ENCODE measurements around the gene HCFC1. TPM values are rescaled to one million over a fixed set of nuclear protein-coding genes. Genes with fewer than 3 reads are reported as not detected.
A peak's percentile ranks its signal among the peaks of the same experiment; 100 is the strongest.

Gene HCFC1
- total RNA-seq, 1 experiment from 2014 or later = 137 TPM

- peaks cover 4% of the 10 kb centered on the region for H3K36me3 ChIP-seq (ENCODE audit: insufficient read depth, low read length, poor library complexity, severe bottlenecking)
- H3K9me3 ChIP-seq (ENCODE audit: low read depth, low read length, poor library complexity, severe bottlenecking) = no peaks in the 10 kb centered on the region
- DNase-seq (ENCODE audit: low spot score) = no peak
- POLR2A ChIA-PET (ENCODE audit: low non-redundant PET) = no interaction called here
- H3K27ac ChIP-seq (ENCODE audit: low read depth, low read length, poor library complexity, severe bottlenecking) = peak overlapping the region; percentile 72
- peak overlapping the region; percentile 86 for H3K4me3 ChIP-seq (ENCODE audit: low read depth, low read length, poor library complexity, severe bottlenecking)
- H3K27me3 ChIP-seq (replicated peaks; ENCODE audit: insufficient read depth, low read depth, low read length, poor library complexity) = no peaks in the 10 kb centered on the region
- no peak for TF ChIP-seq EZH2 (IDR thresholded peaks at IDR 0.05; ENCODE audit: borderline replicate concordance, low read depth, low read length, poor library complexity, severe bottlenecking)
- TF ChIP-seq, protein P1, sequence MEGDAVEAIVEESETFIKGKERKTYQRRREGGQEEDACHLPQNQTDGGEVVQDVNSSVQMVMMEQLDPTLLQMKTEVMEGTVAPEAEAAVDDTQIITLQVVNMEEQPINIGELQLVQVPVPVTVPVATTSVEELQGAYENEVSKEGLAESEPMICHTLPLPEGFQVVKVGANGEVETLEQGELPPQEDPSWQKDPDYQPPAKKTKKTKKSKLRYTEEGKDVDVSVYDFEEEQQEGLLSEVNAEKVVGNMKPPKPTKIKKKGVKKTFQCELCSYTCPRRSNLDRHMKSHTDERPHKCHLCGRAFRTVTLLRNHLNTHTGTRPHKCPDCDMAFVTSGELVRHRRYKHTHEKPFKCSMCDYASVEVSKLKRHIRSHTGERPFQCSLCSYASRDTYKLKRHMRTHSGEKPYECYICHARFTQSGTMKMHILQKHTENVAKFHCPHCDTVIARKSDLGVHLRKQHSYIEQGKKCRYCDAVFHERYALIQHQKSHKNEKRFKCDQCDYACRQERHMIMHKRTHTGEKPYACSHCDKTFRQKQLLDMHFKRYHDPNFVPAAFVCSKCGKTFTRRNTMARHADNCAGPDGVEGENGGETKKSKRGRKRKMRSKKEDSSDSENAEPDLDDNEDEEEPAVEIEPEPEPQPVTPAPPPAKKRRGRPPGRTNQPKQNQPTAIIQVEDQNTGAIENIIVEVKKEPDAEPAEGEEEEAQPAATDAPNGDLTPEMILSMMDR (conservative IDR thresholded peaks at IDR 0.05; ENCODE audit: low read depth, low read length) = no peak
- CTCF ChIA-PET = interaction anchor here (1.1 kb wide), 1 partner anchor 21 kb away, joined by 3 read pairs; no protein-coding TSS in a partner anchor
- no TSS peak for BruUV-seq (replicated peaks)
- peaks cover 26% of the 10 kb centered on the region for H3K4me1 ChIP-seq (ENCODE audit: insufficient read depth, low read length, poor library complexity, severe bottlenecking)
- intact Hi-C loops (cut with micrococcal nuclease; ENCODE audit: unreplicated experiment) = no loop called here
Measured at GRCh38 chrX:153969125-153969903, 2.3 kb downstream of the HCFC1 start.

GRCh38 chrX:153968754-153969124 lies 2.9 kb downstream of the HCFC1 start:
- H3K36me3 ChIP-seq (ENCODE audit: insufficient read depth, low read length, poor library complexity, severe bottlenecking) = peaks cover 5% of the 10 kb centered on the region
- peaks cover 26% of the 10 kb centered on the region for H3K4me1 ChIP-seq (ENCODE audit: insufficient read depth, low read length, poor library complexity, severe bottlenecking)
- H3K4me3 ChIP-seq (ENCODE audit: low read depth, low read length, poor library complexity, severe bottlenecking) = peak overlapping the region; percentile 86
- DNase-seq (ENCODE audit: low spot score) = peak; percentile 42
- CTCF ChIA-PET = no interaction called here
- H3K9me3 ChIP-seq (ENCODE audit: low read depth, low read length, poor library complexity, severe bottlenecking) = no peaks in the 10 kb centered on the region
- peak overlapping the region; percentile 21 for H3K27ac ChIP-seq (ENCODE audit: low read depth, low read length, poor library complexity, severe bottlenecking)
- POLR2A ChIA-PET (ENCODE audit: low non-redundant PET) = no interaction called here
- no TSS peak for BruUV-seq (replicated peaks)
- no peak for TF ChIP-seq EZH2 (IDR thresholded peaks at IDR 0.05; ENCODE audit: borderline replicate concordance, low read depth, low read length, poor library complexity, severe bottlenecking)
- TF ChIP-seq, protein P1 (conservative IDR thresholded peaks at IDR 0.05; ENCODE audit: low read depth, low read length) = 0 out of 2 replicates have a peak, but pooled peaks have one; percentile 17
- intact Hi-C loops (cut with micrococcal nuclease; ENCODE audit: unreplicated experiment) = no loop called here
- no peaks in the 10 kb centered on the region for H3K27me3 ChIP-seq (replicated peaks; ENCODE audit: insufficient read depth, low read depth, low read length, poor library complexity)

GRCh38 chrX:153968255-153968654 lies 3.4 kb downstream of the HCFC1 start:
- peaks cover 22% of the 10 kb centered on the region for H3K4me1 ChIP-seq (ENCODE audit: insufficient read depth, low read length, poor library complexity, severe bottlenecking)
- TF ChIP-seq, protein P1 (conservative IDR thresholded peaks at IDR 0.05; ENCODE audit: low read depth, low read length) = no peak
- no peak for TF ChIP-seq EZH2 (IDR thresholded peaks at IDR 0.05; ENCODE audit: borderline replicate concordance, low read depth, low read length, poor library complexity, severe bottlenecking)
- ChIA-PET POLR2A (ENCODE audit: low non-redundant PET) (no interaction called here), CTCF (interaction anchor here (0.8 kb wide), 1 partner anchor 21 kb away, joined by 3 read pairs; no protein-coding TSS in a partner anchor)
- no peaks in the 10 kb centered on the region for H3K9me3 ChIP-seq (ENCODE audit: low read depth, low read length, poor library complexity, severe bottlenecking)
- no peak for DNase-seq (ENCODE audit: low spot score)
- peak overlapping the region; percentile 21 for H3K27ac ChIP-seq (ENCODE audit: low read depth, low read length, poor library complexity, severe bottlenecking)
- H3K27me3 ChIP-seq (replicated peaks; ENCODE audit: insufficient read depth, low read depth, low read length, poor library complexity) = no peaks in the 10 kb centered on the region
- BruUV-seq (replicated peaks) = no TSS peak
- peaks cover 5% of the 10 kb centered on the region for H3K36me3 ChIP-seq (ENCODE audit: insufficient read depth, low read length, poor library complexity, severe bottlenecking)
- intact Hi-C loops (cut with micrococcal nuclease; ENCODE audit: unreplicated experiment) = no loop called here
- H3K4me3 ChIP-seq (ENCODE audit: low read depth, low read length, poor library complexity, severe bottlenecking) = peak overlapping the region; percentile 86
